Endothelial cell of umbilical vein (primary cell): ENCODE measurements around the gene TRIM59. TPM values are rescaled to one million over a fixed set of nuclear protein-coding genes. Genes with fewer than 3 reads are reported as not detected.

Experiments used
- BruUV-seq: library from RNA; stranded (reverse); fragments of 400-500 nt; replicated peaks from 2 replicates; lab custom pipeline; 2021; lab: Mats Ljungman, UMichigan
- CTCF ChIA-PET: fragments of 300-600, 350-600 bp; sonication (Branson Sonifier 250); formaldehyde crosslinking; loops from one replicate; lab custom pipeline; 2021; ENCODE audit warnings: antibody characterized with exemption, inconsistent platforms; lab: Charles Lee
- POLR2A ChIA-PET: fragments of 300-600, 350-600 bp; sonication (Branson Sonifier 250); formaldehyde crosslinking; loops from one replicate; lab custom pipeline; 2021; ENCODE audit warnings: antibody characterized with exemption, inconsistent platforms; lab: Charles Lee
- DNase-seq: peaks from one replicate; pipeline ENCODE4 v3.0.0-alpha.2; 2011; ENCODE audit warnings: low read depth, low spot score
- FAIRE-seq: peaks from 2 replicates; lab custom pipeline; 2011; peaks lifted over from hg19 to GRCh38; lab: Jason Lieb, UNC
- H2AFZ ChIP-seq: 2 replicates; pipeline ENCODE4 v1.6.0; 2012; ENCODE audit warnings: low read depth, low read length, control low read depth, inconsistent platforms
- H3K27ac ChIP-seq: 2 replicates; pipeline ENCODE4 v1.5.1; 2011; ENCODE audit warnings: low read depth, mild to moderate bottlenecking, control low read depth, low read length, moderate library complexity; ENCODE audit not compliant: insufficient read depth
- H3K27me3 ChIP-seq, 2 experiments: 2 replicates each; pipeline versions ENCODE4 v1.6.0 to v1.6.1; 2011; ENCODE audit warnings: low read length in 2 of 2, mixed read lengths in 1 of 2; ENCODE audit not compliant: control insufficient read depth in 2 of 2, insufficient read depth in 2 of 2
- H3K36me3 ChIP-seq, 2 experiments: 2 replicates in 1 of 2; 3 replicates in 1 of 2; pipeline ENCODE4 v1.5.1; 2011; ENCODE audit warnings: low read length in 2 of 2, mild to moderate bottlenecking in 1 of 2, moderate library complexity in 1 of 2; ENCODE audit not compliant: control insufficient read depth in 2 of 2, insufficient read depth in 2 of 2; ENCODE audit errors: extremely low read depth in 1 of 2
- H3K4me1 ChIP-seq: 3 replicates; pipeline ENCODE4 v1.5.1; 2011; ENCODE audit warnings: mild to moderate bottlenecking, low read length; ENCODE audit not compliant: control insufficient read depth, insufficient read depth; ENCODE audit errors: extremely low read depth
- H3K4me2 ChIP-seq: 2 replicates; pipeline ENCODE4 v1.6.1; 2011; ENCODE audit warnings: low read length, control low read depth, mixed read lengths; ENCODE audit not compliant: insufficient read depth
- H3K4me3 ChIP-seq, 3 experiments: fragments of 200-600 bp in 1 of 3; sonication (generic), shearing (Covaris generic) in 1 of 3; replicated peaks in 1 of 3; 2 replicates each; pipeline ENCODE4 v1.5.1; 2011 to 2016; ENCODE audit warnings: control low read depth in 3 of 3, low read length in 3 of 3, mild to moderate bottlenecking in 2 of 3, inconsistent platforms in 1 of 3, low read depth in 1 of 3, moderate library complexity in 1 of 3; ENCODE audit not compliant: insufficient read depth in 1 of 3
- H3K79me2 ChIP-seq: 2 replicates; pipeline ENCODE4 v1.6.0; 2012; ENCODE audit warnings: low read length, inconsistent platforms; ENCODE audit not compliant: control insufficient read depth, insufficient read depth
- H3K9ac ChIP-seq: replicated peaks from 2 replicates; pipeline ENCODE3; 2011; ENCODE audit warnings: low read length, control low read depth; ENCODE audit not compliant: insufficient read depth; ENCODE audit errors: extremely low read depth
- H3K9me1 ChIP-seq: replicated peaks from 3 replicates; pipeline ENCODE4 v1.6.0; 2011; ENCODE audit warnings: mild to moderate bottlenecking, low read length; ENCODE audit not compliant: control insufficient read depth, insufficient read depth; ENCODE audit errors: extremely low read depth
- H3K9me3 ChIP-seq: replicated peaks from 2 replicates; pipeline ENCODE4 v1.5.1; 2012; ENCODE audit warnings: low read length, inconsistent platforms; ENCODE audit not compliant: control insufficient read depth, insufficient read depth
- H4K20me1 ChIP-seq: replicated peaks from 2 replicates; pipeline ENCODE3; 2011; ENCODE audit warnings: mild to moderate bottlenecking, low read length; ENCODE audit not compliant: control insufficient read depth, insufficient read depth; ENCODE audit errors: extremely low read depth
- EZH2 ChIP-seq: IDR thresholded peaks from 2 replicates; pipeline ENCODE4 v1.6.1; 2012; ENCODE audit warnings: borderline replicate concordance, low read depth, mild to moderate bottlenecking, moderate library complexity, low read length, inconsistent platforms; ENCODE audit not compliant: severe bottlenecking
- FOS ChIP-seq: IDR thresholded peaks from 2 replicates; pipeline ENCODE4 v1.6.1; 2011; ENCODE audit warnings: mild to moderate bottlenecking, low read length, moderate library complexity, borderline replicate concordance; ENCODE audit not compliant: insufficient read depth
- GATA2 ChIP-seq: IDR thresholded peaks from 2 replicates; pipeline ENCODE4 v1.7.0; 2011; ENCODE audit warnings: low read depth, mild to moderate bottlenecking, moderate library complexity, mixed read lengths, low read length; ENCODE audit not compliant: insufficient read length, insufficient read depth
- JUN ChIP-seq: IDR thresholded peaks from 2 replicates; pipeline ENCODE4 v1.6.1; 2011; ENCODE audit warnings: borderline replicate concordance, low read depth; ENCODE audit not compliant: insufficient read length, insufficient read depth
- MYC ChIP-seq: IDR thresholded peaks from one replicate; pipeline ENCODE4 v1.6.1; 2011; ENCODE audit warnings: mild to moderate bottlenecking, low read depth, low read length
- POLR2A ChIP-seq: IDR thresholded peaks from 2 replicates; pipeline ENCODE4 v1.6.1; 2012; ENCODE audit warnings: low read depth, mild to moderate bottlenecking, control low read depth, low read length
- POLR2AphosphoS5 ChIP-seq: IDR thresholded peaks from 2 replicates; pipeline ENCODE4 v1.6.1; 2012; ENCODE audit warnings: low read depth, mild to moderate bottlenecking, control low read depth, low read length, moderate library complexity; ENCODE audit not compliant: insufficient read depth
- dilution Hi-C: fragments of 300-500 bp; cut with MboI; formaldehyde crosslinking; loops from one replicate; pipeline ENCODE4 v1.15.0; 2019; ENCODE audit warnings: low sequenced_read_pairs; ENCODE audit not compliant: extremely low pct_ligation_motif_present
- intact Hi-C: fragments of 100-400 bp; cut with micrococcal nuclease; formaldehyde crosslinking; loops from one replicate; pipeline ENCODE4 v1.10.0; 2022
- polyA plus RNA-seq, 4 experiments: library from polyadenylated mRNA; depleted of rRNA in 3 of 4; stranded (reverse) in 3 of 4; unstranded in 1 of 4; fragments of >200 nt; gene quantifications; 2 replicates each; pipeline versions ENCODE4 v1.2.1 to v1.2.3, GENCODE V29; 2011 to 2012; ENCODE audit warnings: missing spikeins in 1 of 4
- total RNA-seq: library from RNA; stranded (reverse); gene quantifications from 2 replicates; pipeline ENCODE4 v1.2.3, GENCODE V29; 2021
- TF ChIP-seq, protein P1 (sequence below): IDR thresholded peaks from 2 replicates; pipeline ENCODE4 v1.6.1; 2011; ENCODE audit not compliant: insufficient read depth, insufficient read length
- TF ChIP-seq, protein P2 (sequence below), 2 donors: IDR thresholded peaks; 1 replicate in 1 of 2; 2 replicates in 1 of 2; pipeline ENCODE4 v1.5.1; 2011; ENCODE audit warnings: low read length in 2 of 2, mild to moderate bottlenecking in 2 of 2, moderate library complexity in 2 of 2, control low read depth in 1 of 2, inconsistent platforms in 1 of 2, low read depth in 1 of 2; ENCODE audit not compliant: insufficient read depth in 1 of 2; ENCODE audit errors: extremely low read depth in 1 of 2

The TRIM59 gene
- total and polyA plus RNA-seq, 2 donors (not counting 3 experiments of a cell fraction or from before 2014, with no cell fraction given): 6.8 to 33.0 TPM

DNA sequence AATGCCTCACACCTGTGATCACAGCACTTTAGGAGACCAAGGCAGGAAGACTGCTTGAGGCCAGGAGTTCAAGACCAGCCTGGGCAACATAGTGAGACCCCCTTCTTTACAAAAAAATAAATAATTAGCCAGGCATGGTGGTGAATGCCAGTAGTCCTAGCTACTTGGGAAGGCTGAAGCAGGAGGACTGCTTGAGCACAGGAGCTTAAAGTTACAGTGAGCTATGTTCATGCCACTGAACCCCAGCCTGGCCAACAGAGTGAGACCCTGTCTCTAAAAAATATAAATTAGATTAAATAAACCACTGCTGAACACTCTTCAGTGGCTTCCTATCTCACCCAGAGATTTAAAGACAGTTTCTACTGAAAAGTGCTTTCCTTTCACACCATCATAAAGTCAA, 56.8 kb downstream of the TRIM59 start:
- H3K9ac ChIP-seq: no peak overlapping the region
- H3K36me3 ChIP-seq: no peaks in the 10 kb centered on the region
- no peak for FAIRE-seq
- peaks cover 7% of the 10 kb centered on the region for H3K79me2 ChIP-seq
- CTCF ChIA-PET: interaction anchor here (3.5 kb wide), 1 partner anchor 230 kb away, joined by 9 read pairs; no protein-coding TSS in a partner anchor
- intact Hi-C loops: no loop called here
- POLR2A ChIA-PET: no interaction called here
- H2AFZ ChIP-seq: no peak overlapping the region
- dilution Hi-C loops: no loop called here
- BruUV-seq: no TSS peak
- H3K4me1 ChIP-seq: no peaks in the 10 kb centered on the region
- TF ChIP-seq MYC: no peak
- TF ChIP-seq POLR2AphosphoS5: no peak
- no peak for TF ChIP-seq GATA2
- TF ChIP-seq FOS: no peak
- TF ChIP-seq, protein P1, sequence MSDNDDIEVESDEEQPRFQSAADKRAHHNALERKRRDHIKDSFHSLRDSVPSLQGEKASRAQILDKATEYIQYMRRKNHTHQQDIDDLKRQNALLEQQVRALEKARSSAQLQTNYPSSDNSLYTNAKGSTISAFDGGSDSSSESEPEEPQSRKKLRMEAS: no peak
- TF ChIP-seq EZH2: no peak
- TF ChIP-seq, protein P2, sequence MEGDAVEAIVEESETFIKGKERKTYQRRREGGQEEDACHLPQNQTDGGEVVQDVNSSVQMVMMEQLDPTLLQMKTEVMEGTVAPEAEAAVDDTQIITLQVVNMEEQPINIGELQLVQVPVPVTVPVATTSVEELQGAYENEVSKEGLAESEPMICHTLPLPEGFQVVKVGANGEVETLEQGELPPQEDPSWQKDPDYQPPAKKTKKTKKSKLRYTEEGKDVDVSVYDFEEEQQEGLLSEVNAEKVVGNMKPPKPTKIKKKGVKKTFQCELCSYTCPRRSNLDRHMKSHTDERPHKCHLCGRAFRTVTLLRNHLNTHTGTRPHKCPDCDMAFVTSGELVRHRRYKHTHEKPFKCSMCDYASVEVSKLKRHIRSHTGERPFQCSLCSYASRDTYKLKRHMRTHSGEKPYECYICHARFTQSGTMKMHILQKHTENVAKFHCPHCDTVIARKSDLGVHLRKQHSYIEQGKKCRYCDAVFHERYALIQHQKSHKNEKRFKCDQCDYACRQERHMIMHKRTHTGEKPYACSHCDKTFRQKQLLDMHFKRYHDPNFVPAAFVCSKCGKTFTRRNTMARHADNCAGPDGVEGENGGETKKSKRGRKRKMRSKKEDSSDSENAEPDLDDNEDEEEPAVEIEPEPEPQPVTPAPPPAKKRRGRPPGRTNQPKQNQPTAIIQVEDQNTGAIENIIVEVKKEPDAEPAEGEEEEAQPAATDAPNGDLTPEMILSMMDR (IDR thresholded peaks at IDR 0.05; ENCODE audit: extremely low read depth in 1 of 2, insufficient read depth in 1 of 2, low read depth in 1 of 2, low read length in 2 of 2): no peak
- TF ChIP-seq JUN: no peak
- no peak for TF ChIP-seq POLR2A
- H3K4me2 ChIP-seq: no peak overlapping the region
- H3K9me3 ChIP-seq: no peaks in the 10 kb centered on the region
- no peak overlapping the region for H3K27ac ChIP-seq
- H3K9me1 ChIP-seq: no peaks in the 10 kb centered on the region
- H4K20me1 ChIP-seq: no peaks in the 10 kb centered on the region
- H3K4me3 ChIP-seq: no peak overlapping the region
- no peaks in the 10 kb centered on the region for H3K27me3 ChIP-seq
- no peak for DNase-seq
